Activated T-cell treated with anti-CD3 and anti-CD28 coated beads for 4 hours (primary cell): ENCODE measurements around the gene SLC16A7.
"Not testable (repeated sequence)": the region's sequence is repeated elsewhere in the genome, so short reads cannot be mapped to it uniquely, and the experiment has no call there.

ENCODE experiments used
- DNase-seq: peaks from one replicate; pipeline ENCODE4 v3.0.0-alpha.2; 2020

SLC16A7 gene

GRCh38 chr12:59595883-59596540, at the start of gene SLC16A7:
Gene SLC16A7, plus strand, starts transcription at chr12:59596029. Its CDS starts 108,773 bp downstream, at chr12:59704802.
- DNase-seq = peak; percentile 75

DNA sequence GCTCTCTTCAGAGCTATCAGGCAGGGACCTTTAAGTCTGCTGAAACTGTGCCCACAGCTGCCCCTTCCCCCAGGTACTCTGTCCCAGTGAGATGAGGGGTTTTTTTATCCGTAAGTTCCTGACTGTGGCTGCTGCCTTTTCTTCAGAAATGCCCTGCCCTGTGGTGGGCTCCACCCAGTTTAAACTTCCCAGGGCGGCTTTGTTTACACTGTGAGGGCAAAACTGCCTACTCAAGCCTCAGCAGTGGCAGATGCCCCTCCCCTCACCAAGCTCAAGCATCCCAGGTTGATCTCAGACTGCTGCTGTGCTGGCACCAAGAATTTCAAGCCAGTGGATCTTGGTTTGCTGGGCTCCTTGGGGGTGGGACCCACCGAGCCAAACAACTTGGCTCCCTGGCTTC, 46.9 kb upstream of the SLC16A7 start:
- DNase-seq = no peak

GRCh38 chr12:59559696-59560095, 36.1 kb upstream of the SLC16A7 start:
- DNase-seq = no peak

GRCh38 chr12:59570145-59570544, 25.7 kb upstream of the SLC16A7 start:
- no peak for DNase-seq

DNA sequence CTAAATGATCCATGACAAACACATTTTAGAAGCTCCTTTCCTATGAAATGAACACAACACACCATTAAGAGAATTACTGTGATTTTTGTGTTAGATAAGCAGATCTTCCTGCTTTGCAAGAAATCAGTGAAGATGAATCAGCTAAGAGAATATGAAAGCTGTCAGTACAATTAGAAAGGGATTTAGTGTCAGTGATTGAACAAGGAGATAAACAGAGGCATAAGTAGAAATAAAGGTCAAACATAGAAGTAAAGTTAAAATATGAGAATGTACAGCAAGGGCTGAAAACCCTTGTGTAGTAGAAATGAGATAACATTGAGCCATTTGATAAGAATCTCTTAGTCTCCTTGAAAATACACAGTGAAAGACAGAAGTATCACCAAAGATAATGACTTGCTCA, 21.4 kb upstream of the SLC16A7 start:
- DNase-seq = no peak

DNA sequence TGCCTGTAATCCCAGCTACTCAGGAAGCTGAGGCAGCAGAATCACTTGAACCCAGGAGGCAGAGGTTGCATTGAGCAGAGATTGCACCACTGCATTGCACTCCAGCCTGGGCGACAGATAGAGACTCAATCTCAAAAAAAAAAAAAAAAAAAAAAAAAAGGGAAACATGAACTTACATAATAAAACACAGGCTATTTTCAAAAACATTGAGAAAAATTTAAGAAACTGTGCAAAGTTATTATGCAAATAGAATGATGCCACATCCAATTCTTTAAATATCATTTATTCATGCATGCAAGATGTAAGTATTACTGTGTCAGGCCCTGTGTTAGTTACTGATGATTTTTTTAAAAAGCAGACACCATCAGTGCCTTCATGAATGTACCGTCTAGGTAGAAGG, 20.0 kb upstream of the SLC16A7 start:
- DNase-seq = no peak

GRCh38 chr12:59578254-59578653, 17.6 kb upstream of the SLC16A7 start:
- no peak for DNase-seq

DNA sequence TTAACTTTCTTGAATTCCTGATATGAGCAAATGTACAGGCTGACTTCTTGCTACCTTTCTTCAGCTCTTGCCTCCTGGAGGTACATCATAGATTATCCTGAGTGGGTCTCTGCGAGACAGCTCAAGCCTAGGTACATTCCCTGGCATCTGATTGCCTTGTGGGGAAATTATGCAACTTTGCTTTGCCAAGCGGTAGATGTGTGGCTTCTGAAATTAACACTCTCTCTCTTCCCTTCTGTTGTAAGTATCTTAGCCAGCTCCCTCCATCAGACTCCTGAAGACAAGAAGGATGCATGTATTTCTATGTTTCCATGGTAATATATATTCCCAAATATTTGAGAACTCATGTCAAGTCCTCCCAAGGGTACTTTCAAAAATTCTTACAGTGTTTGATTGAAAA, 16.2 kb upstream of the SLC16A7 start:
- no peak for DNase-seq

- DNase-seq = no peak
Observed at GRCh38 chr12:59580050-59580449, 15.8 kb upstream of the SLC16A7 start.

DNA sequence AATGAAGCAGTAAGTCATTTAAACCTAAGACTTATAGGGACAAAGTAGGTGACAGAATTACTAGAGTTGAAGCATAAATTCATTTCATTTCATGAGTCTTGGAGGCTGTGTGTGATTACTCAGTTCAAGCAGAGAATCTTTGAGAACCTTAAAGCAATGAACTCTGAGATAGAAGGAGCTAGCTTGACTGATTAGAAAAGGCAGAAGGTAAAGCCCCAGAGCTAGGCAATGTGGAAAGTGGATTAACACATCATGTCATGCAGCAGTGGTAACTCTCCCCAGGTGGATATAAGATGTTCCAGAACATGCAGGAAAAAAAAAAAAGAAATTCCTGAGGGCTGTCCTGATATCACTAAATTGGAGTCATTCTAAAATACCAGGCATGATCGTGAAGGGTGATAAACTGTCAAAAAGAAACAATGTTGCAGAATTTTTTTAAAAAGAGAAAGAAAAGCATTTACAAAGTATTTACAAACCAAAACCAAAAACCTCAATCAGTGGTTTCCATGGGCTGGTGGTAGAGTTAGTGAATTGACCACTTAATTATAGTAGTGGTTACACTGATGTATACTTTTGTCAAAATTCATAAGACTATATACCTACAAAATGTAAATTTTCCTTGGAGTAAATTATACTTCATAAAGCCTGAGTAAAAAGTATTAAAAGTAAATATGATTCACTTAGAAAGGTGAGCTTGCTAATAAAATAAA, 12.7 kb upstream of the SLC16A7 start:
- DNase-seq = no peak

DNA sequence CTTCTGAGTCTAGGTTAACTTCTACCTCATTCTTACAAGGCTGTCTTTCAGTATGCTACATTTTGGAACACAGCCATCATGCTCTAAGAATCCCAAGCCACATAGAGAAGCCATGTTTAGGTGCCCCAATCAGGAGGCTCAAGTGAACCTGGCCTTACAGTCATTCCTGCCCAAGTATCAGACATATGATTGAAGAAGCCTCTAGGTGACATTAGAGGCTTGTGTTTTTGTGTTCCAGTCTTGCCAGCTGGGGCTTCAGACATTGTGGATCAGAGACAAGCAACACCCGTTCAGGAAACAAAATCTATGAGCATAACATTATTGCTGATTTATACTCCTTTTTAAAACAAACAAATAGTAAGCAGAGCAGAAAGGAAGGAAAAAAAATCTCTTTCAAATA, 8.1 kb upstream of the SLC16A7 start:
- no peak for DNase-seq

- DNase-seq = no peak
Observed at GRCh38 chr12:59593761-59594160, 2.1 kb upstream of the SLC16A7 start.

- DNase-seq = no peak
Observed at GRCh38 chr12:59594943-59595500, 807 bp upstream of the SLC16A7 start.

DNA sequence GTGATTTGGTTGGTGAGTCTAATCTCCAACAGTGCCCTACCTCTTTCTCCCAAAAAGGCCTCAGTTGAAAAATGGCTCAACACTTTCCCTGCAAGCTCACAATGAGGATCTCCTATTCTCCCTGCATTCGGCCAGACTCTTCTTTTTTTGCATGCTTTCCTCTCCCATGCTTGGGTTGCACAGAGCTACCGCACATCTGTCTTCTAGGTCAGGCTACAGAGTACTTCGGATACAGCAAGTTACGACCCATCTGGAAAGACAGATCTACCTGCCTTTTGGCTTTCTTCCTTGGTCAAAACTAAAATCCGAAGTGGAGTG, 305 bp upstream of the SLC16A7 start:
- DNase-seq = no peak

DNA sequence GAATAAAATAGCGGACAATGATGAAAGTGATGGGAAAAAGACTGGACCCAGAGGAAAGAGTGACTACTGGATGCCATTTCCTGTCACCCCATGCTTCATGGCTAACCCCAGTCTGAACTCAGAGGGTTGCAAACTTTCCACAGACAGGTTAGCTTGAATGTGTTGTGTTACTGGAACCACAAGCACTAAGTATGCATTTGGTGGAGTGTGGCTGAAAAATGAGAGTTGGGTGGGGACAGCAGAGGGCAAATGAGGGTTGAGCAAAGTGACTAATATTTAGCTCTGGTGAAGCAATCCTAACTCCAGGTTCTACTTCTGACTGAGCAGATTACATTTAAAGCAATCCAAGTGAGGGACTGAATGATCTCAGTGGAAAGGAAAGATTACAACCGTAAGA, 1.6 kb downstream of the SLC16A7 start:
- peak; percentile 57 for DNase-seq

DNA sequence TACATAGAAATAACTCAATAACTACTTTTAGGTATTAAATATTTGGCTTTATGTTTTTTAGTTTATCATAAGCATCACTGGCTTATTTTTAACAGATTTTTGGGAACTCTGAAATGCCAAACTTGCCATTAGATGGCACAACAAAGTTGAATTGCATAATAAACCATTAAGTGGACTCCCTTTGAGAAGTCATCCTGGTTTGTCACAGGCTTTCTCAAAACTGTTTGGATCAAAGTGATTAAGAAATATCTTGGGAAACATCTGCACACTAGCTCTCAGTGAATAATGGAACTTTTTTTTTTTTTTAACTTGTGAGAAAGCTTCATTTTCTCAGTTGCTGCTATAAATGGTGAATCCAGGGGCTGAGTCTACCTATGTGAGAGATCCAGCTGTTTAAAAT, 4.3 kb downstream of the SLC16A7 start:
- no peak for DNase-seq

- no peak for DNase-seq
Observed at GRCh38 chr12:59603754-59604153, 7.9 kb downstream of the SLC16A7 start.

- DNase-seq = not testable (repeated sequence)
Observed at GRCh38 chr12:59612823-59613434, 17.1 kb downstream of the SLC16A7 start.

DNA sequence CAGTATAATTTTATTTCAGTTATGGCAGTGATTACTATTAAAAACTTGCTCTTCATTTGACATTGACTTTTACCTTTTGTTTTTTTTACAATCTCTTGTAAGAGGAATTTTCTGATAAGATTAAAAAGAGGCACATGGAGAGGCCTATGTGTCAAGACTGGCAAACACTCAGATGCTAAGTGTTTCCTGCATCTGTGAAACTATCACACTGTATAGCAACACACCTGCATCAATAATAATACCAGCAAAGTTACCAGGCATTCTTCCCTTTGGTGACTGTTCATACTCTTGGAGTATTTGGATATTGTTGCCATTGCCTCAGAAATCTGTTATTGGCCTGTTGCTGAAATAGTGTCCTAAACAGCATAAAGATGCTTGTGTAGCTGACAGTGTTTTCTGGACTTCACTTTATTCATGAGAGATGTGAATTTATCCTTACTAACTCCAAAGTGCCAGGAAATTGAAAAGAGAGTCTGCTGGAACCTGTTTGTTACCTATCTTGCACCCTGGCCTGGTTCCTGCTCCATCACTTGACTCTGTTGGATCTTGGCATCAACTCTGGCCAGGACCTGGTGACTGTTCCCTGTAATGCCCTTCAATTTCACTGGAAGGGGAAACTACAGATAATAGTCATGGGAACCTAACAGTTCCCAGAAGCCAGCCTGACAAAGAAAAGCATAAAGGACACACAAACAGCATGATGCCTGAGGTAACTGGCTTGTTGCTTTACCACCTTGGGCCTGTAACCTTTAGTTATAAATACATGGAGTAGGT, 19.8 kb downstream of the SLC16A7 start:
- no peak for DNase-seq

GRCh38 chr12:59619461-59620240, 23.8 kb downstream of the SLC16A7 start:
- no peak for DNase-seq

DNA sequence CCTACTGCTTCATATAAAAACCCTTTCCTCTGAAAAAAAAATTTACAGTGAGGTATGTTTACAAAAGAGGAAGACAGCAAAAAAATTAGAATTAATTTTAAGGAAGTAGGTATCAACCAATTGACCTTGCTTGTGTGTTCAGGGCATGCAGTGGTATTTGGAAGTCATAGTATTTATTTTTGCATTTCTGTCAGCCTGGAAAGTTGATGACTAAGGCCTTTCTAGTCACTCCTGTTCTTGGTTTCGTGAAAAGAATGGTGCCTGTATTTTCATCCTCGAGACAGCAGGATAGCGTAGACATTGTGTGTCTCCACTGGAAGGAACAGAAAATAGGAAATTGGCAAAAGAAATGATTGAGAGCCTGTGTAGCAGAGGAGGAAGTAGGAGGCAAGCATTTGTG, 24.5 kb downstream of the SLC16A7 start:
- DNase-seq = no peak

- DNase-seq = no peak
Observed at GRCh38 chr12:59624732-59625460, 29.1 kb downstream of the SLC16A7 start.
